Ectodermal cell (in vitro differentiated cells): ENCODE results near the gene GTF3C1.
A peak's percentile ranks its signal among the peaks of the same experiment; 100 is the strongest.
"Not testable (repeated sequence)": the region's sequence is repeated elsewhere in the genome, so short reads cannot be mapped to it uniquely, and the experiment has no call there.

Experiments used
- H3K27ac ChIP-seq: 2 replicates; pipeline ENCODE4 v1.7.0; 2013; ENCODE audit warnings: mild to moderate bottlenecking, low read depth, low read length; ENCODE audit not compliant: insufficient read depth, poor library complexity, severe bottlenecking
- H3K27me3 ChIP-seq: 2 replicates; pipeline ENCODE4 v1.7.0; 2013; ENCODE audit warnings: mild to moderate bottlenecking, low read length; ENCODE audit not compliant: insufficient read depth, control insufficient read depth, poor library complexity, severe bottlenecking
- H3K36me3 ChIP-seq: one replicate; pipeline ENCODE4 v1.7.0; 2013; ENCODE audit warnings: low read length; ENCODE audit not compliant: control insufficient read depth, insufficient read depth
- H3K4me1 ChIP-seq: one replicate; pipeline ENCODE4 v1.7.0; 2013; ENCODE audit warnings: low read length; ENCODE audit not compliant: control insufficient read depth, insufficient read depth
- H3K4me3 ChIP-seq: 2 replicates; pipeline ENCODE4 v1.7.0; 2013; ENCODE audit warnings: low read depth, low read length, control low read depth; ENCODE audit not compliant: insufficient read depth
- H3K9me3 ChIP-seq: 2 replicates; pipeline ENCODE4 v1.7.0; 2013; ENCODE audit warnings: mild to moderate bottlenecking, low read length, moderate library complexity; ENCODE audit not compliant: control insufficient read depth
- WGBS, 2 experiments: methylation state at CpG; one replicate each; pipeline ENCODE4 v1.1.7; 2013; ENCODE audit warnings: missing lambda C conversion rate in 2 of 2; 5-methylcytosine and 5-hydroxymethylcytosine counted together

GTF3C1 gene

GRCh38 chr16:27585200-27585599 lies 35.5 kb upstream of the GTF3C1 start:
- no peaks in the 10 kb centered on the region for H3K4me1 ChIP-seq
- H3K27ac ChIP-seq, result no peak overlapping the region
- H3K36me3 ChIP-seq, result no peaks in the 10 kb centered on the region
- H3K4me3 ChIP-seq, result no peak overlapping the region
- H3K27me3 ChIP-seq, result no peaks in the 10 kb centered on the region
- WGBS, 2 experiments, result 93 to 97% methylated on average over 5 of the region's 5 CpGs
- peaks cover 2% of the 10 kb centered on the region for H3K9me3 ChIP-seq

- 96 to 97% methylated on average over 1 of the region's 1 CpG for WGBS, 2 experiments
- Histone ChIP-seq H3K4me1 (no peaks in the 10 kb centered on the region), H3K36me3 (no peaks in the 10 kb centered on the region), H3K27ac (no peak overlapping the region), H3K9me3 (no peaks in the 10 kb centered on the region), H3K27me3 (no peaks in the 10 kb centered on the region), H3K4me3 (no peak overlapping the region)
Observed at GRCh38 chr16:27583634-27584033, 33.9 kb upstream of the GTF3C1 start.

- Histone ChIP-seq H3K36me3 (no peaks in the 10 kb centered on the region), H3K4me1 (no peaks in the 10 kb centered on the region), H3K9me3 (no peaks in the 10 kb centered on the region), H3K27ac (no peak overlapping the region), H3K4me3 (no peak overlapping the region), H3K27me3 (no peaks in the 10 kb centered on the region)
- WGBS, 2 experiments, result 79 to 85% methylated on average over 2 of the region's 2 CpGs
Observed at GRCh38 chr16:27582883-27583282, 33.2 kb upstream of the GTF3C1 start.

GRCh38 chr16:27579087-27579980 lies 29.6 kb upstream of the GTF3C1 start:
- H3K4me3 ChIP-seq, result no peak overlapping the region
- H3K4me1 ChIP-seq, result no peaks in the 10 kb centered on the region
- WGBS, 2 experiments, result 90 to 95% methylated on average over 4 of the region's 4 CpGs
- H3K9me3 ChIP-seq, result no peaks in the 10 kb centered on the region
- no peaks in the 10 kb centered on the region for H3K36me3 ChIP-seq
- H3K27ac ChIP-seq, result no peak overlapping the region
- H3K27me3 ChIP-seq, result no peaks in the 10 kb centered on the region

- Histone ChIP-seq H3K4me3 (no peak overlapping the region), H3K9me3 (no peaks in the 10 kb centered on the region), H3K36me3 (no peaks in the 10 kb centered on the region), H3K27ac (no peak overlapping the region), H3K27me3 (no peaks in the 10 kb centered on the region), H3K4me1 (peaks cover 9% of the 10 kb centered on the region)
- 57 to 65% methylated on average over 4 to 5 of the region's 5 CpGs for WGBS, 2 experiments
Observed at GRCh38 chr16:27576729-27577128, 27.0 kb upstream of the GTF3C1 start.

- H3K27ac ChIP-seq, result peak overlapping the region; percentile 47
- WGBS, 2 experiments, result 87 to 91% methylated on average over 6 of the region's 6 CpGs
- H3K4me1 ChIP-seq, result peaks cover 13% of the 10 kb centered on the region
- H3K4me3 ChIP-seq, result no peak overlapping the region
- no peaks in the 10 kb centered on the region for H3K36me3 ChIP-seq
- no peaks in the 10 kb centered on the region for H3K9me3 ChIP-seq
- no peaks in the 10 kb centered on the region for H3K27me3 ChIP-seq
Observed at GRCh38 chr16:27572711-27573110, 23.0 kb upstream of the GTF3C1 start.

- no peak overlapping the region for H3K4me3 ChIP-seq
Observed at GRCh38 chr16:27571433-27572326, 22.0 kb upstream of the GTF3C1 start.

GRCh38 chr16:27570986-27571385 lies 21.3 kb upstream of the GTF3C1 start:
- not testable (repeated sequence) for H3K27me3 ChIP-seq, H3K4me3 ChIP-seq, H3K9me3 ChIP-seq, H3K36me3 ChIP-seq, H3K27ac ChIP-seq
- WGBS, 2 experiments, result 90 to 93% methylated on average over 7 of the region's 8 CpGs
- H3K4me1 ChIP-seq, result peaks cover 13% of the 10 kb centered on the region

More at GRCh38 chr16:27571433-27572326, 22.0 kb upstream of the GTF3C1 start:
- Histone ChIP-seq H3K4me1 (peaks cover 13% of the 10 kb centered on the region), H3K36me3 (no peaks in the 10 kb centered on the region), H3K27me3 (no peaks in the 10 kb centered on the region), H3K27ac (peak overlapping the region; percentile 4), H3K9me3 (no peaks in the 10 kb centered on the region)
- WGBS, 2 experiments, result 85 to 88% methylated on average over 7 to 8 of the region's 8 CpGs

GRCh38 chr16:27568077-27568476 lies 18.4 kb upstream of the GTF3C1 start:
- Histone ChIP-seq H3K4me1 (peaks cover 13% of the 10 kb centered on the region), H3K4me3 (no peak overlapping the region), H3K27me3 (no peaks in the 10 kb centered on the region), H3K36me3 (no peaks in the 10 kb centered on the region), H3K9me3 (no peaks in the 10 kb centered on the region), H3K27ac (no peak overlapping the region)
- WGBS, 2 experiments, result 96 to 97% methylated on average over 3 to 4 of the region's 4 CpGs

- no peaks in the 10 kb centered on the region for H3K27me3 ChIP-seq
- no peak overlapping the region for H3K27ac ChIP-seq
- no peaks in the 10 kb centered on the region for H3K9me3 ChIP-seq
- no peaks in the 10 kb centered on the region for H3K36me3 ChIP-seq
- peaks cover 1% of the 10 kb centered on the region for H3K4me1 ChIP-seq
- no peak overlapping the region for H3K4me3 ChIP-seq
- WGBS, 2 experiments, result 93% methylated on average over 6 of the region's 6 CpGs
Observed at GRCh38 chr16:27566417-27566816, 16.7 kb upstream of the GTF3C1 start.
